Small intestine (tissue), 7 donors: Measurements from ENCODE around the gene SLC49A4. TPM values are rescaled to one million over a fixed set of nuclear protein-coding genes. Genes with fewer than 3 reads are reported as not detected.
A peak's percentile ranks its signal among the peaks of the same experiment; 100 is the strongest.

Experiments
- DNase-seq, 2 donors: peaks; one replicate each; pipeline versions ENCODE4 v3.0.0 to v3.0.0-alpha.2; 2013
- FAIRE-seq: peaks from 2 replicates; lab custom pipeline; 2012; peaks lifted over from hg19 to GRCh38; lab: Jason Lieb, UNC
- H3K27ac ChIP-seq, 3 donors: one replicate each; pipeline ENCODE4 v1.5.1; 2013; ENCODE audit warnings: low read length in 2 of 3, mild to moderate bottlenecking in 2 of 3, control low read depth in 1 of 3, inconsistent platforms in 1 of 3, low read depth in 1 of 3, moderate library complexity in 1 of 3
- H3K27me3 ChIP-seq, 3 donors: one replicate each; pipeline ENCODE4 v1.6.1; 2013; ENCODE audit warnings: low read length in 3 of 3, inconsistent platforms in 1 of 3; ENCODE audit not compliant: control insufficient read depth in 3 of 3, insufficient read depth in 3 of 3
- H3K36me3 ChIP-seq, 3 donors: one replicate each; pipeline ENCODE4 v1.6.1; 2013; ENCODE audit warnings: low read length in 3 of 3, inconsistent platforms in 1 of 3, low read depth in 1 of 3, mild to moderate bottlenecking in 1 of 3, moderate library complexity in 1 of 3; ENCODE audit not compliant: control insufficient read depth in 3 of 3, insufficient read depth in 2 of 3
- H3K4me1 ChIP-seq, 3 donors: one replicate each; pipeline ENCODE4 v1.6.1; 2013; ENCODE audit warnings: low read length in 2 of 3, inconsistent platforms in 1 of 3, low read depth in 1 of 3, mild to moderate bottlenecking in 1 of 3, moderate library complexity in 1 of 3; ENCODE audit not compliant: control insufficient read depth in 3 of 3, insufficient read depth in 2 of 3
- H3K4me3 ChIP-seq, 3 donors: one replicate each; pipeline ENCODE4 v1.5.1; 2013; ENCODE audit warnings: low read length in 3 of 3, control low read depth in 1 of 3, inconsistent platforms in 1 of 3, low read depth in 1 of 3, mild to moderate bottlenecking in 1 of 3, moderate library complexity in 1 of 3
- H3K9me3 ChIP-seq, 2 donors: one replicate each; pipeline ENCODE4 v1.6.1; 2013; ENCODE audit warnings: low read depth in 1 of 2, low read length in 1 of 2; ENCODE audit not compliant: control insufficient read depth in 2 of 2, insufficient read depth in 1 of 2
- WGBS, 3 donors: extraction: QIAGEN DNeasy Blood & Tissue Kit; methylation state at CpG; one replicate each; pipeline ENCODE4 v1.1.7; 2013; 5-methylcytosine and 5-hydroxymethylcytosine counted together
- polyA plus RNA-seq, 4 donors: library from polyadenylated mRNA; stranded (reverse) in 3 of 4; unstranded in 1 of 4; fragments of 200-250 nt in 3 of 4; fragments of 120-200 nt in 1 of 4; gene quantifications; one replicate each; pipeline versions ENCODE4 v1.2.1 to v1.2.3, GENCODE V29; 2013
- donor health status: healthy with polysubstance abuse.
- donor health status: control.
- donor health status: control.
- donor health status: Bipolar disorder and iron deficiency.
- donor health status: healthy.

Gene SLC49A4
- polyA plus RNA-seq, 4 donors, result 1.8 to 27.5 (median 3.4) TPM

DNA sequence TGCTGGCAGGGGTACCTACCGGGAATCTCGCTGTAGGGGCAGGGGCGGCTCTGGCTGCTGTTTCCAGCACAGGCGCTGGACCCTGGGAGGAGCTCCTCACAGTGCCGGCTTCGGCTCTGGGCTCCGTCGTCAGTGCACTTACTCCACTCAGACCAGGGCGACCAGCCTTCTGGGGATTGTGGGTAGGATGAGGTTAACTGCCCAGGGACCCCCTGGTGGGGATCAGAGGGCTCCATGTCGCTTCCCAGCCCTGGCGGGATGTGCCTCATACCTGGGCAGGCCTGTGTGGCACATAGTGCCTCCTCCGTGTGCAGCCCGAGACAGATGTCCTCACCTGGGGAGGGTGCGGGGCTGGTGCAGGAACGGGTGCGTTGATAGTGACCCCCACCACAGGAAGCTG, 117.0 kb downstream of the SLC49A4 start:
- Histone ChIP-seq H3K27ac (no peak overlapping the region), H3K4me3 (no peak overlapping the region), H3K27me3 (peaks cover 2 to 39% (median 7%) of the 10 kb centered on the region in 3 donors), H3K36me3 (no peaks in the 10 kb centered on the region), H3K4me1 (no peaks in the 10 kb centered on the region), H3K9me3 (no peaks in the 10 kb centered on the region)
- DNase-seq (no peak), FAIRE-seq (no peak)
- WGBS, 3 donors, result 90 to 94% (median 92%) methylated on average over 15 to 16 of the region's 16 CpGs

DNA sequence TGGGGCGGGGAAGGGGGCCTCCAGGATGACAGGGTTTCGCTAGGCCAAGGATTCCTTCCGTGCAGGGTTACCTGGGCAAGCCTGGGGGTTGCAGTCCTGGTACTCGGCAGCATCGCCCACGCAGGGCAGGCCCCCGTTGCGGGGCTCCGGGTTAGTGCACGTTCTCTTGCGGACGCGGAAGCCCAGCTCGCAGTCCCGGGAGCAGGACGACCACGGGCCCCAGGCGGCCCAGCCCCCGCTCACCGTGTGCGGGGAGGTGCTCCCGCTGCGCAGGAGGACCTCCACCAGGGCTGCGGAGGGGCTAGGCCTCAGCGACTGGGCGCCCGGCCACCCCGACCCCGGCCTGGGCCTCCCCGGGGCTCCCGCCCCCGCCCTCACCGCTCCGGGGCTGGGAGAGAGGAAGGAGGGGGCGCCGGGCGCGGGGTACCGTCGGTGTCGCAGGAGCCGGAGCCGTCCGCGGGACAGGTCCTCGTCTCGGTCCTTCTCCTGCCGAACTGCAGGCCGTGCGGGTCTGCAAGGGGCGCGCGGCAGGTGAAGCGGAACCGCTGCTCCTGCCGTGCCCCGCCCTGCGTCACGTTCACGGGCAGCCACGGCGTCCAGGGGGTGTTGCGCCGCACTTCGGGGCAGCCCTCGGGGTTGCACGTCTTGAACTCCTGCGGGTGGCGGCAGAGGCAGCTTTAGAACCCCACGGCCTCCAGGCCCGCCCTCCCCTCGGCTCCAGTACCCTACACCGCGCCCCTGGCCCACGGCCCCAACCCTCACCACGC, 118.1 kb downstream of the SLC49A4 start:
- FAIRE-seq, result no peak

DNA sequence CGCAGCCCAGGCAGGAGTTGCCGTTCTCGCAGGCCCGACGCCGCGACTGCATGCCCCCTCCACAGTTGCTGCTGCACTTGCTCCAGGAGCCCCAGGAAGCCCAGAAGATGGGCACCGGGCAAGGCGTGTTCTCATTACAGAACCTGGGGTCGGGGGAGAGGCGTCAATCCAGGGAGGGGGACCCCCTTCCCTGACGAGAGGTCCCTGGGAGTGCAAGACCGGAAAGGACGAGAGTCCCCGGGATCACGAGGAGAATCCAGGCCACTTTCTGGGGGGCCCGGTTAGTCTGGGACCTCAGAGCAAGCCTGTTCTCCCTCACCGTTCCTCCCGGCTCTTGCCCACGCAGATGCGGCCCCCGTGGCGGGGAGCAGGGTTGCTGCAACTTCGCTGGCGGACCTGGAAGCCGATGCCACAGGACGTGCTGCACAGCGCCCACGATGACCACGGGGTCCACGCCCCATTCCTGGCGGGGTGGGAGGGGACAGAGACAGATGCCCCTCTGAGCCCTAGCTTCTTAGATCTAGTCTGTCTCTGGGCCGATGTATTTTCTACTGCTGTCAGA, 118.8 kb downstream of the SLC49A4 start:
- Histone ChIP-seq H3K4me1 (peaks cover 0 to 6% (median 0%) of the 10 kb centered on the region in 3 donors), H3K4me3 (no peak overlapping the region), H3K27ac (no peak overlapping the region), H3K27me3 (peaks cover 2 to 39% (median 7%) of the 10 kb centered on the region in 3 donors), H3K36me3 (no peaks in the 10 kb centered on the region), H3K9me3 (no peaks in the 10 kb centered on the region)
- no peak for FAIRE-seq
- no peak for DNase-seq
- WGBS, 3 donors, result 70 to 77% (median 76%) methylated on average over 32 to 33 of the region's 33 CpGs

More for the DNA sequence above, 118.1 kb downstream of the SLC49A4 start:
- Histone ChIP-seq H3K4me1 (peaks cover 0 to 6% (median 0%) of the 10 kb centered on the region in 3 donors), H3K27ac (no peak overlapping the region), H3K4me3 (no peak overlapping the region), H3K27me3 (peaks cover 2 to 39% (median 7%) of the 10 kb centered on the region in 3 donors), H3K9me3 (no peaks in the 10 kb centered on the region), H3K36me3 (no peaks in the 10 kb centered on the region)
- 40 to 51% (median 41%) methylated on average over 38 to 76 of the region's 76 CpGs for WGBS, 3 donors
- peak in 1 of 2 donors; percentile 21 for DNase-seq

DNA sequence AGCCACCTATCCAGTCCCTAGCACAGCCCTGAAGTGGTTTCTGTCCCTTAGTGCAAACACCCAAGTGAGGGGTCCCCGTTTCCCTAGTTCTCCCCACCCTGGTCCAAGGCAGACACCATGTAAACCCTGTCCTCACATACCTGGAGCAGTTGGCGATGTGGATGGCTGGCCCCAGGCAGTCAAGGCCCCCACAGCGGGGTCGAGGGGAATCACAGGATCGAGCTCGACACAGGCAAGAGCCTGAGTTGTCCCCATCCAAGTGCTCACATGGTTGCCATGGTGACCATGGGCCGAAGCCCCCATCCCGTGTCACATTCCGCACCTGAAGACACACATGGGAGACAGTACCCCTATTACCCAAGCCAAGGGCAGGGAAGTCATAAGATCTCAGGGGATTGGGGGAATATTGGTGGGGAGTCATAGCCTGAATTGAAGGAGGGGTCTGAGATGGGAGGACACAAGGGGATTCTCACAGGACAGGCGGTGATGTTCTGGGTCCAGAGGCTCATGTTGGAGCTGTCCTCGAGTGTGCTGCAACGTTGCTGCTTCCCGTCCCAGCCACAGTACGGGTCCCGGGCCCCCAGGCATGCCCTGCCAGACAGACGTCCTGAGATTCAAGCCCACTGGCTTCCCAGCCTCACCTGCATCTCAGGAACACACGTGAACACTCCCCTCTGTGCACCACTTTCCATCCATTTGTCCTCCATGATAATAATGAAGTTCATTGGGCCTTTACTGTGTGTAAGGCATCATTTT, 120.6 kb downstream of the SLC49A4 start:
- Histone ChIP-seq H3K9me3 (no peaks in the 10 kb centered on the region), H3K27ac (no peak overlapping the region), H3K4me3 (no peak overlapping the region), H3K36me3 (no peaks in the 10 kb centered on the region), H3K27me3 (peaks cover 2 to 39% (median 7%) of the 10 kb centered on the region in 3 donors), H3K4me1 (peaks cover 0 to 6% (median 0%) of the 10 kb centered on the region in 3 donors)
- WGBS, 3 donors, result 84 to 88% (median 87%) methylated on average over 16 to 17 of the region's 17 CpGs
- no peak for FAIRE-seq
- DNase-seq, result no peak

- Histone ChIP-seq H3K27ac (no peak overlapping the region), H3K4me3 (no peak overlapping the region), H3K27me3 (peaks cover 3 to 42% (median 7%) of the 10 kb centered on the region in 3 donors), H3K4me1 (peaks cover 0 to 6% (median 0%) of the 10 kb centered on the region in 3 donors), H3K36me3 (no peaks in the 10 kb centered on the region), H3K9me3 (no peaks in the 10 kb centered on the region)
- FAIRE-seq (no peak), DNase-seq (no peak)
- 64 to 74% (median 68%) methylated on average over 4 of the region's 4 CpGs for WGBS, 3 donors
Measured at GRCh38 chr3:122916084-122916483, 121.2 kb downstream of the SLC49A4 start.

- Histone ChIP-seq H3K4me1 (peaks cover 0 to 8% (median 0%) of the 10 kb centered on the region in 3 donors), H3K27ac (no peak overlapping the region), H3K27me3 (peaks cover 5 to 45% (median 7%) of the 10 kb centered on the region in 3 donors), H3K36me3 (no peaks in the 10 kb centered on the region), H3K4me3 (no peak overlapping the region), H3K9me3 (no peaks in the 10 kb centered on the region)
- DNase-seq, result no peak
- 69 to 83% (median 78%) methylated on average over 6 of the region's 6 CpGs for WGBS, 3 donors
- no peak for FAIRE-seq
Measured at GRCh38 chr3:122916580-122916979, 121.7 kb downstream of the SLC49A4 start.

DNA sequence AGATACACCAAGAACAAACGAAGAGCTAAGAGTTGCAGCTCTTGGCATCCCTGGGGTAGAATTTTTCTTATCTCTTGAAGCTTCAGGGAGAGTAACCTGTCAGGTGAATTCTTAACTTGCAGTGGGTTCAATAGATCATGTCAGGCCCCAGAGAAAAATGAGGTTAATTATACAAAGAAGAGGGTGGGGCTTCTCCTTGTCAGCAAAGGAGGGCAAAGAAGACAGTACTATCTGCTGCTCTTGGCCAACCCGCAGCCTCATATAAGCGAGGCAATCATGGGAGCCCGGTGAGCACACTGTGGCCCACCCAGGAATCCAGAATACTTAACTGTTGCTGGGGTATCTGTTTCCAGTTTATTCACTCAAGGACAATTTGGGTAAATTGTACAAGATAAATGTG, 122.5 kb downstream of the SLC49A4 start:
- FAIRE-seq, result no peak

More for the DNA sequence above, 122.5 kb downstream of the SLC49A4 start:
- H3K27ac ChIP-seq, result no peak overlapping the region
- no peaks in the 10 kb centered on the region for H3K9me3 ChIP-seq
- peak in 1 of 2 donors; percentile 46 for DNase-seq
- peaks cover 6 to 48% (median 13%) of the 10 kb centered on the region in 3 donors for H3K27me3 ChIP-seq
- no peak overlapping the region for H3K4me3 ChIP-seq
- H3K36me3 ChIP-seq, result no peaks in the 10 kb centered on the region
- WGBS, 3 donors, result 72 to 87% (median 80%) methylated on average over 4 of the region's 4 CpGs
- peaks cover 0 to 11% (median 0%) of the 10 kb centered on the region in 3 donors for H3K4me1 ChIP-seq
